Parathyroid adenoma (tissue), 2 donors: ENCODE data around the gene GNA12.

Experiments
- H2AFZ ChIP-seq: fragments of 300-600 bp; sonication (generic); one replicate; pipeline ENCODE4 v1.7.0; 2017; ENCODE audit warnings: antibody characterized with exemption, mild to moderate bottlenecking
- H3K27ac ChIP-seq: fragments of 300-600 bp; sonication (generic); one replicate; pipeline ENCODE4 v1.7.0; 2017
- H3K27me3 ChIP-seq: fragments of 300-600 bp; sonication (generic); one replicate; pipeline ENCODE4 v1.7.0; 2017; ENCODE audit warnings: low read length; ENCODE audit not compliant: control insufficient read depth, insufficient read depth
- H3K36me3 ChIP-seq: fragments of 300-600 bp; sonication (generic); one replicate; pipeline ENCODE4 v1.7.0; 2017; ENCODE audit warnings: low read length; ENCODE audit not compliant: control insufficient read depth, insufficient read depth
- H3K4me1 ChIP-seq: fragments of 300-600 bp; sonication (generic); one replicate; pipeline ENCODE4 v1.7.0; 2017; ENCODE audit warnings: control low read depth
- H3K4me2 ChIP-seq: fragments of 300-600 bp; sonication (generic); one replicate; pipeline ENCODE4 v1.7.0; 2017; ENCODE audit warnings: low read length
- H3K4me3 ChIP-seq: fragments of 300-600 bp; sonication (generic); one replicate; pipeline ENCODE4 v1.7.0; 2017; ENCODE audit warnings: low read depth, low read length
- H3K79me2 ChIP-seq: fragments of 300-600 bp; sonication (generic); one replicate; pipeline ENCODE4 v1.7.0; 2017; ENCODE audit warnings: control low read depth
- H3K9ac ChIP-seq: fragments of 300-600 bp; sonication (generic); one replicate; pipeline ENCODE4 v1.7.0; 2017; ENCODE audit warnings: mild to moderate bottlenecking
- H3K9me3 ChIP-seq: fragments of 300-600 bp; sonication (generic); one replicate; pipeline ENCODE4 v1.7.0; 2017; ENCODE audit warnings: low read length; ENCODE audit not compliant: control insufficient read depth
- CTCF ChIP-seq: fragments of 300-600 bp; sonication (generic); IDR thresholded peaks from one replicate; pipeline ENCODE4 v1.7.0; 2017; ENCODE audit warnings: antibody characterized with exemption, mild to moderate bottlenecking
- donor health status: primary hyperparathyroidism.

GNA12 gene

GRCh38 chr7:2880874-2881533 is 36.9 kb upstream of the GNA12 start:
- no peak overlapping the region for H3K9ac ChIP-seq
- no peak overlapping the region for H3K4me3 ChIP-seq
- H2AFZ ChIP-seq: no peak overlapping the region
- no peaks in the 10 kb centered on the region for H3K36me3 ChIP-seq
- no peaks in the 10 kb centered on the region for H3K4me1 ChIP-seq
- no peaks in the 10 kb centered on the region for H3K27me3 ChIP-seq
- H3K27ac ChIP-seq: no peak overlapping the region
- no peak overlapping the region for H3K4me2 ChIP-seq
- TF ChIP-seq CTCF: no peak
- H3K79me2 ChIP-seq: no peaks in the 10 kb centered on the region
- H3K9me3 ChIP-seq: no peaks in the 10 kb centered on the region

GRCh38 chr7:2880051-2880450 is 35.9 kb upstream of the GNA12 start:
- Histone ChIP-seq H3K4me2 (no peak overlapping the region), H3K79me2 (no peaks in the 10 kb centered on the region), H3K4me3 (no peak overlapping the region), H3K9me3 (no peaks in the 10 kb centered on the region), H2AFZ (no peak overlapping the region), H3K36me3 (no peaks in the 10 kb centered on the region), H3K9ac (no peak overlapping the region), H3K27me3 (no peaks in the 10 kb centered on the region), H3K4me1 (no peaks in the 10 kb centered on the region), H3K27ac (no peak overlapping the region)
- no peak for TF ChIP-seq CTCF

- H3K27ac ChIP-seq: no peak overlapping the region
- H3K79me2 ChIP-seq: no peaks in the 10 kb centered on the region
- no peaks in the 10 kb centered on the region for H3K9me3 ChIP-seq
- no peak overlapping the region for H3K4me3 ChIP-seq
- H3K27me3 ChIP-seq: no peaks in the 10 kb centered on the region
- no peaks in the 10 kb centered on the region for H3K4me1 ChIP-seq
- H3K9ac ChIP-seq: no peak overlapping the region
- H3K36me3 ChIP-seq: no peaks in the 10 kb centered on the region
- H2AFZ ChIP-seq: no peak overlapping the region
- no peak overlapping the region for H3K4me2 ChIP-seq
- TF ChIP-seq CTCF: no peak
Measured at GRCh38 chr7:2879354-2879753, 35.2 kb upstream of the GNA12 start.

DNA sequence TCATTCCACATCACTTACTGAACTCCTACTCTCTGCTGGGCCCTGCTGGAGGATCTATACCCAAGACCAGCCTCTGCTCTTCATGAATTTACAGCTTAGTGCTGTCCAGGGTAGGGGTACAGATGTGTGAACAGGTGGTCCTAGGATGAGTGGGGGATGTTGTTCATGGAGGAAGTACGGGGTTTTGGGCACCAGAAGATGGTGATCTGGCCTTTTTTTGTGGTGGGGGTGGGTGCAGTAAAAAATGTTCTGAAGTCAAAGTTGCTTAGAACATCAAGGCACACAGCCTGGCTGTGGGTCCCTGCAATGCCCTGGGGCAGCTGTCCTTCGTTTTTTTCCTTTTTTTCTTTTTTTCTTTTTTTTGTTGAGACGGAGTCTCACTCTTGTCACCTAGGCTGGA is 34.2 kb upstream of the GNA12 start:
- Histone ChIP-seq H3K4me2 (no peak overlapping the region), H3K27ac (no peak overlapping the region), H3K4me3 (no peak overlapping the region), H3K36me3 (no peaks in the 10 kb centered on the region), H2AFZ (no peak overlapping the region), H3K27me3 (no peaks in the 10 kb centered on the region), H3K9me3 (no peaks in the 10 kb centered on the region), H3K9ac (no peak overlapping the region), H3K4me1 (no peaks in the 10 kb centered on the region), H3K79me2 (no peaks in the 10 kb centered on the region)
- no peak for TF ChIP-seq CTCF

- no peaks in the 10 kb centered on the region for H3K27me3 ChIP-seq
- no peaks in the 10 kb centered on the region for H3K79me2 ChIP-seq
- H3K4me1 ChIP-seq: no peaks in the 10 kb centered on the region
- TF ChIP-seq CTCF: no peak
- H2AFZ ChIP-seq: peak overlapping the region; percentile 11
- H3K4me3 ChIP-seq: no peak overlapping the region
- H3K9ac ChIP-seq: no peak overlapping the region
- H3K4me2 ChIP-seq: no peak overlapping the region
- H3K9me3 ChIP-seq: no peaks in the 10 kb centered on the region
- H3K27ac ChIP-seq: no peak overlapping the region
- H3K36me3 ChIP-seq: no peaks in the 10 kb centered on the region
Measured at GRCh38 chr7:2876031-2876731, 32.1 kb upstream of the GNA12 start.
